ENCODE measurements around the gene SLC4A1.

DNA sequence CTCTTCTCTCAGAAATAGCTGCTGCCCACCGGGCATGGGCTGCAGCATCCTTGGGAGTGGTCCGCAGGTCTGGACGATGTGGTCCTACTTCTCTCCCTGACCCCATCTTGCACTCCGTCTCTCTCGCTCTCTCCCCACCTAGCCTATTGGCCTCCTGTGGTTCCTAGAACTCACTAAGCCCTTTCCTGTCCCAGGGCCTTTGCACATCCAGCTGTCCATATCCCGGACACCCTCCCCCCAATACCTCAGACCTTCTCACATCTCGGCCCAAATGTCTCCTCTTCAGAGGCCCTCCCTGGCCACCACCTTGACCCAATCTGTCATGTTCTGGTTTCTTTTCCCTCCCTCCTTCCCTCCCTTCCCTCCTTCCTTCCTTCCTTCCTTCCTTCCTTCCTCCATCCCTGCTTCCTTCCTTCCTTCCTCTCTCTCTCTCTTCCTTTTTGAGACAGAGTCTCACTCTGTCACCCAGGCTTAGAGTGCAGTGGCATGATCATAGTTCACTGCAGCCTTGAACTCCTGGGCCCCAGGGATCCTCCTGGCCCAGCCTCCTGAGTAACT lies 4.5 kb downstream of the SLC4A1 start:
- TF ChIP-seq POLR2A (IDR thresholded peaks at IDR 0.05) (no peak), CTCF (IDR thresholded peaks at IDR 0.05) (no peak)
